Activated B cell treated with CpG ODN at 0.5 μM for 24 hours (primary cell): Measurements from ENCODE around the gene BEGAIN. TPM values are rescaled to one million over a fixed set of nuclear protein-coding genes. Genes with fewer than 3 reads are reported as not detected.

Experiments used
- ATAC-seq: fragments of 200-7000 bp; cut with Tn5 transposase; one replicate; pipeline ENCODE4 v1.10.0; 2021; ENCODE audit warnings: low read depth, mild to moderate bottlenecking, moderate library complexity
- CTCF ChIA-PET: fragments of 350-600 bp; sonication (Branson Sonifier 250); formaldehyde crosslinking; loops from one replicate; lab custom pipeline; 2021; ENCODE audit warnings: antibody characterized with exemption; lab: Charles Lee
- POLR2A ChIA-PET: fragments of 350-600 bp; sonication (Branson Sonifier 250); formaldehyde crosslinking; loops from one replicate; lab custom pipeline; 2021; ENCODE audit warnings: antibody characterized with exemption; lab: Charles Lee
- DNase-seq: peaks from one replicate; pipeline ENCODE4 v3.0.0; 2022
- H3K27ac Mint-ChIP-seq: one replicate; pipeline ENCODE4 v1.8.0; 2020; ENCODE audit warnings: mixed read lengths
- H3K27me3 Mint-ChIP-seq: one replicate; pipeline ENCODE4 v1.8.0; 2021; ENCODE audit warnings: mixed read lengths
- H3K36me3 Mint-ChIP-seq: one replicate; pipeline ENCODE4 v1.8.0; 2021; ENCODE audit warnings: low read depth, mixed read lengths
- H3K4me1 Mint-ChIP-seq: one replicate; pipeline ENCODE4 v1.8.0; 2021; ENCODE audit warnings: mixed read lengths
- H3K4me3 Mint-ChIP-seq: one replicate; pipeline ENCODE4 v1.8.0; 2020; ENCODE audit warnings: mild to moderate bottlenecking, mixed read lengths
- H3K9me3 Mint-ChIP-seq: one replicate; pipeline ENCODE4 v1.8.0; 2020; ENCODE audit warnings: mixed read lengths
- CTCF ChIP-seq: fragments of 200-600 bp; IDR thresholded peaks from one replicate; pipeline ENCODE4 v1.8.0; 2022; ENCODE audit warnings: antibody characterized with exemption, mild to moderate bottlenecking
- intact Hi-C: fragments of 100-400 bp; cut with micrococcal nuclease; formaldehyde crosslinking; loops from one replicate; pipeline ENCODE4 v1.15.1; 2024
- total RNA-seq: library from RNA; stranded (reverse); gene quantifications from 2 replicates; pipeline ENCODE4 v1.2.3, GENCODE V29; 2022

BEGAIN gene
- total RNA-seq, 1 donor from 2014 or later = not detected

GRCh38 chr14:100546051-100546443, 41.2 kb downstream of the BEGAIN start:
- H3K4me1 Mint-ChIP-seq = peaks cover 10% of the 10 kb centered on the region
- DNase-seq (no peak), ATAC-seq (no peak)
- POLR2A ChIA-PET = interaction anchor here (0.7 kb wide), 1 partner anchor 73 kb away, joined by 3 read pairs; no protein-coding TSS in a partner anchor
- no peak overlapping the region for H3K4me3 Mint-ChIP-seq
- no peak overlapping the region for H3K27ac Mint-ChIP-seq
- no peaks in the 10 kb centered on the region for H3K9me3 Mint-ChIP-seq
- no peak for TF ChIP-seq CTCF
- intact Hi-C loops = no loop called here
- peaks cover 16% of the 10 kb centered on the region for H3K27me3 Mint-ChIP-seq
- no peaks in the 10 kb centered on the region for H3K36me3 Mint-ChIP-seq
- CTCF ChIA-PET = no interaction called here

- Mint-ChIP-seq H3K36me3 (no peaks in the 10 kb centered on the region), H3K4me3 (no peak overlapping the region), H3K4me1 (peaks cover 10% of the 10 kb centered on the region), H3K9me3 (no peaks in the 10 kb centered on the region), H3K27me3 (peaks cover 16% of the 10 kb centered on the region), H3K27ac (no peak overlapping the region)
- intact Hi-C loops = no loop called here
- CTCF ChIA-PET = no interaction called here
- DNase-seq = no peak
- no peak for TF ChIP-seq CTCF
- POLR2A ChIA-PET = no interaction called here
- ATAC-seq = no peak
Measured at GRCh38 chr14:100545359-100545758, 41.9 kb downstream of the BEGAIN start.

- ATAC-seq (no peak), DNase-seq (no peak)
- H3K27me3 Mint-ChIP-seq = peaks cover 16% of the 10 kb centered on the region
- POLR2A ChIA-PET = no interaction called here
- H3K4me3 Mint-ChIP-seq = no peak overlapping the region
- H3K9me3 Mint-ChIP-seq = no peaks in the 10 kb centered on the region
- no peak overlapping the region for H3K27ac Mint-ChIP-seq
- H3K4me1 Mint-ChIP-seq = peaks cover 10% of the 10 kb centered on the region
- CTCF ChIA-PET = no interaction called here
- no peak for TF ChIP-seq CTCF
- intact Hi-C loops = no loop called here
- H3K36me3 Mint-ChIP-seq = no peaks in the 10 kb centered on the region
Measured at GRCh38 chr14:100544506-100545141, 42.6 kb downstream of the BEGAIN start.

GRCh38 chr14:100543471-100544455, 43.5 kb downstream of the BEGAIN start:
- H3K27me3 Mint-ChIP-seq = peaks cover 9% of the 10 kb centered on the region
- H3K4me1 Mint-ChIP-seq = peaks cover 7% of the 10 kb centered on the region
- no peak overlapping the region for H3K4me3 Mint-ChIP-seq
- H3K36me3 Mint-ChIP-seq = no peaks in the 10 kb centered on the region
- POLR2A ChIA-PET = interaction anchor here (0.6 kb wide), 1 partner anchor 117 kb away, joined by 3 read pairs; no protein-coding TSS in a partner anchor
- intact Hi-C loops = no loop called here
- ATAC-seq (no peak), DNase-seq (no peak)
- no peaks in the 10 kb centered on the region for H3K9me3 Mint-ChIP-seq
- TF ChIP-seq CTCF = no peak
- no peak overlapping the region for H3K27ac Mint-ChIP-seq
- CTCF ChIA-PET = no interaction called here

GRCh38 chr14:100542619-100543205, 44.5 kb downstream of the BEGAIN start:
- ATAC-seq (no peak), DNase-seq (no peak)
- TF ChIP-seq CTCF = no peak
- H3K27me3 Mint-ChIP-seq = peaks cover 4% of the 10 kb centered on the region
- POLR2A ChIA-PET = no interaction called here
- peaks cover 7% of the 10 kb centered on the region for H3K4me1 Mint-ChIP-seq
- H3K27ac Mint-ChIP-seq = no peak overlapping the region
- intact Hi-C loops = no loop called here
- H3K36me3 Mint-ChIP-seq = no peaks in the 10 kb centered on the region
- no peak overlapping the region for H3K4me3 Mint-ChIP-seq
- no peaks in the 10 kb centered on the region for H3K9me3 Mint-ChIP-seq
- CTCF ChIA-PET = no interaction called here
